Stimulated activated CD4-positive, alpha-beta T cell treated with anti-CD3 and anti-CD28 coated beads, TNF-alpha, amount 100 ng/mL, for 24 hours (primary cell): ENCODE measurements around the gene PI4K2A.
"Not testable (repeated sequence)": the region's sequence is repeated elsewhere in the genome, so short reads cannot be mapped to it uniquely, and the experiment has no call there.

Experiments
- DNase-seq, 3 experiments: peaks; one replicate each; pipeline ENCODE4 v3.0.0-alpha.2; 2020; ENCODE audit warnings: low read depth in 3 of 3

PI4K2A gene

DNA sequence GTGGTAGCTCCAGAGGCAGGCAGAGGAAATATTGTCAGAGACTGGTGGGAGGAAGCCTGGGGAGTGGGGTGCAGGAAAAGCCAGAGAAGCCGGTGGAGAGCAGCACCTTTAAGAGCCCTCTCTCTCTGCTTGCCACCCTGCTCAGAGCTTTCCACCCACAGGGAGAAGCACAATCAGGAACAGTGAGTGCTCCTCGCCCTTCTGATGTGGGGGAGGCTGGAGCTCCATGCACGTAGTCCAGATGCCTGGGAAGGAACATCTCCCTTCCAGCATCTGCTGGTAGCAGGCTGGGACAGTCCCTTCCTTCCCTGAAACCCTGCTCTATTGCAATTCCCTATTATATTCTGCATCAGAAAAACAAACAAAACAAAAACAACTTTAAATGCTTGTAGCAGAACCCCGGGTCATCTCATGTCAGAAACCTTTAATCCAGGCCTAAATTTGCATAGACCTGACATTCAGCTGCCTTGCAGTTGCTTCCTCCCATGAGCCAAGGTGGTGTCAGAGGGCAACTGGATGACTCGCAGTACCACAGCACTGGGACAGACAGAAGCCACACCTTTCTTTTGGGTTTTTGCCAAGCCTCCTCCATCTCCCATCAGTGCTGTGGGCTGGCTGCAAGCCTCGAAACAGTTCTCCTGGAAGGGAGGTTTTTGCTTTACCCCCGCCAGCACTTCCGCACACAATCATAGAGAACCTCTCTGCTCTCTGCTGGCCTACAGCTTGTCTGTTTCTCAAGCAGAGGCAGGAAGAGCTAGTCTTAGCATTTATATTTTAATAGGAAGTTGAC, 33.5 kb downstream of the PI4K2A start:
- DNase-seq, result no peak

- no peak for DNase-seq
Observed at GRCh38 chr10:97675222-97675621, 34.8 kb downstream of the PI4K2A start.

GRCh38 chr10:97676770-97677581, 36.5 kb downstream of the PI4K2A start:
- peak in 1 of 3 experiments; percentile 28 for DNase-seq

DNA sequence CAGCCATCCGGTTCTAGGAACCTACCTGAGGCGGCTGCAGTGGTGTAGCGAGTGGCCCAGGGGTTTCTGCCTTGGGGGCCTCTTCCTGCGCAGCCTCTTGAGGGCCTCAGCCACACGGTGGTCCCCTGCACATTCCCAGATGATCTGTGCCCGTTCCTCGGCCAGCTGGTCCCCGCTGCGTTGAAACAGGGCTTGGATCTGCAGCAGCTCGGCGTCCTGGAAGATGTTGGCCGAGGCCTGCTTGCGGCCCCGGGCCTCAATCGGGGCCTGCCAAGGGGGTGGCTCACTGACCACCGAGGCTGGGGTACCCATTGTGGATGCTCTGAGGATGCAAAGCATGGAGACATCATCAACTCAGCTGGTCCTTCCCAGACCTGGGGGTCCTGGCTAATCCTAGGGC, 39.1 kb downstream of the PI4K2A start:
- no peak for DNase-seq

DNA sequence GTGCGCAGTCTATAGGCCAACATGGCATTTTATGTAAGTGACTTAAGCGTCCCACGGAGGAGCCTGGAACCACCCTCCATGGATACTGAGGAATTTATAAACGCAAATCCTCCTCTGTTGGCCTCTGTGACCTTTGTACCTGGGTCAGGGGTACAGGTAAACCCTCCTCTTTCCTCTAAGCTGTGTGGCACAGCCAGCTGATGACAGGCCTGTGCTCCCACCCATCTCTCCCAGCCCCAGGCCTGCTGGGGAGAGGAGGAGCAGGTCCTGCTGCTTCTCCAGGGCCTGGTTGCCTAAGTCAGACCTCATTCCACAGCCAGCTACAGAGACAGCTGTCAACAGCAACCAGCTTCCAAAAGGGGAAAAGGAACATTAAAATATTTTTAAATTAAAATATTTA, 41.6 kb downstream of the PI4K2A start:
- no peak for DNase-seq

GRCh38 chr10:97683556-97684367, 43.3 kb downstream of the PI4K2A start:
- no peak for DNase-seq

GRCh38 chr10:97684368-97684713, 43.9 kb downstream of the PI4K2A start:
- not testable (repeated sequence) for DNase-seq

DNA sequence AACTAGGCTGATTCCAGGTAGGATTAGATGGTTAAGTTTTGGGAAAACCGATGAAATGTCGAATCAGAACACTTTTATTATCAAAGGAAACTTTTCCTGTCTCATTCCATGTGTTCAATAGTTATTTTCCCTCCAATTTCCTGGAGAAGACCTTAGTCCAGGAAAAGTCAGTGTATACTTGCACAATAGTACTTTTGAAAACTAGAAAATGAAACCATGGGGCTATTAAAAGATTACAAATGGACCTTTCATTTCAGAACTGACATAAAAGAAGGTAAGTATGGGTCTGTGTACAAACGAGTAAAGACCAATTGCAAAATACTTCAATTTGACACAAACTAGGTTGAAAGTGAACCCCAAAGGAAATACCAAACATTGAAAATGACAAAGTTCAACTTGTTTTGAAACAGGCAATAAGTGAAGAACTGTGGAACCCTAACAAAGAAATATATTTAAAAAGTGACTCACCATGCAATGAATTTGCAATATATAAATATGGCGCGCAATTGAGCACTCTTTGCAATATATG, 44.5 kb downstream of the PI4K2A start:
- no peak for DNase-seq

DNA sequence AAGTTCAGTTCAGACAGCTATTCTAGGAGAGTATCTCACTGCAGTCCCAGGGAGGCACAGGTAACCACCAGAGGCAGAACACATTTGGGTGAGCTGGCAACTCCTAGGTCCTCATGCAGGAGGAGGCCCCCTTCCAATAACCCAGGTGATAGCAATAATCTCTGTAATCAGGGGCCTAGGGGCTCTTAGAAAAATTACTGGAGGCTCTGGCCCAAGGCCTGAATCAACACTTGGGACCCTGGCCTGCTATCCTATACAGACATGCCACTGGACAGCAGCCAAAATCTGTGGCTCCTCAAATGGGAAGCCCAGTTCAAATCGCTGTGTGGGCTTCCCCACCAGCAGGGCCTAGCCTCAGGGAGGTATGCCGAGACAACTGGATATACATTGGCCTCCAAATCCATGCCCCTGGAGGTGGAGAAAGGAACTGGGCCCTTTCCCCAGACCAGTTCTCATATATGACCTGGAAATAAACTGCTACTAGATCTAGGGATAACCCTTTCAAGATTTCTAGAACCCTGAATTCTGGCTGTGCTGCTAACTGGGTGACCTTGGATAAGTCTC, 45.0 kb downstream of the PI4K2A start:
- no peak for DNase-seq

DNA sequence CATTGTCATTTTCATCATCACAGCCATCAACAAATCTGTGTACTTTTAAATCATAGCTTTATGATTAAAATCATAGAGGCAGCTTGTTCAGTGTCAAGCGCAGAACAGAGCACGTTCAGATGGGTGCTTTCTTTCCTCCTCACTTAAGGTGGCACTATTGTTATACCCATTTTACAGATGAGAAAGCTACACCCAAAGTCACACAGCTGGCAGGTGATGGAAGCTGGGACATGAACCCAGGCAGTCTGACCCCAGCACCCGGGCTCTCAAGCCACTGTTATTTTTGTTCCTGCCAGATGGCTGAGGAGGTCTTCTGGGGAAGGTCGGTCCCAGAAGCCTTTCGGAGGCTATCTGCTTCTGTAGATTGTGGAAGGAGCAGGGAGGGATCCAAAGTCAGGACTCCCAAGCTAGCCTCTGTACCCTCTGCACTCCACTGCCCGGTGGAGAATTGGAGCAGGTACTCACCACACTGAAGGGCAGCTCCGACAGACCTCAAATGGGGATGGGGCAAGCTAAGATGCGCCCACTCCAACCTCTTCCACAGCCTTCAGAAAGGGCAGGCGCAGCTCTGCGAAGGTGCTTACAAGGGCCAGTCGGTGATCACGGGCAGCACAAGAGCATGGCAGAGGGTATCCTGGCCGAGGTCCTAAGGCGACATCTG, 46.0 kb downstream of the PI4K2A start:
- DNase-seq, result no peak

GRCh38 chr10:97686962-97687784, 46.7 kb downstream of the PI4K2A start, which contains the start of gene AVPI1:
AVPI1 (minus strand) TSS chr10:97687241; CDS start chr10:97679905, 7,336 bp downstream.
- DNase-seq, result peak; percentile 77 to 95 (median 90)

DNA sequence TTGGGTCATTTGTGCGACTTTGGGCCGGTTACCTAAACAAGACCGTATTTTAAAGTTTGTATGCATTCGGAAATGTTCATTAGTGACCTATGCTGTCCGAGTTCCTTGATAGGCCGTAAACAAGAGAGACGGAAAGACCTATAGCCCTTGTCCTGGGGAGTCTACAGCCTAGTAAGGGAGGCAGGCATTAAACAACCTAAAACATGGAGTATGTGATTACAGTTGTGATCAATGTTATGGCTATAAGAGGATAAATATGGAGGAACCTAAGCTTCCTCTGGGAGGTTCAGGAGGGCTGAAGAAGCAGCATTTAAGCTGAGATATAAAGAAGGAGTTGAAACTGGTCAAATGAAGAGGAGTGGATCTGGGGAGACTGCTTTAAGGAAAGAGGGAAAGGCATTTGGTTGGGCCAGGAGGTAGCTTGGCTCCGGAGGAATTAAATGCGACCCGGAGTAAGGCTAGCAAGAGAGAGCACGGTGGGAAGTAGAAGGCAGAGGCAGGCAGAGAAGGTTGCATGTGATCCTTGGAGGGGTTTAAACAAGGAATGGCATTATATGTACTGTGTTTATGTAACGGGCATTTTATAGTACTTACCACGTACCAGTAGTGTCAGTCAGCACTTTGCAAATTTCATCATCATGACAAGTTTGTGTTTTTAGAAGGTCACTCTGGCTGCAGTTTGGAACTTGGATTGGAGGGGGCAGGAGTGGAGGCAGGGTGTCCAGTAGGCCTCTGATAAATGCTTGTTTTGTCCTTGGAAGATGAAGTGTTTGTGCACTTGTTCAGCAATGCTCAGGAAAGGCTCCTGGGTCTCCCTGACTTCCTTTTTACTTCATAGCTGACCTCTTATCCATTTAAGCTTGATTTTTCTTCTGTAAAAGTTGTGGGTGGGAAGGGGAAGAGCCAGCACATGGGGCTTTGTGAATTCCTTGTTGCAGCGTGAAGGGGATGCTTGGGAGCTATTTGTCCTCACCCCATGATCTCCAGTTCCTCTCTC, 47.6 kb downstream of the PI4K2A start:
- DNase-seq, result no peak

GRCh38 chr10:97689559-97690020, 49.1 kb downstream of the PI4K2A start:
- no peak for DNase-seq

DNA sequence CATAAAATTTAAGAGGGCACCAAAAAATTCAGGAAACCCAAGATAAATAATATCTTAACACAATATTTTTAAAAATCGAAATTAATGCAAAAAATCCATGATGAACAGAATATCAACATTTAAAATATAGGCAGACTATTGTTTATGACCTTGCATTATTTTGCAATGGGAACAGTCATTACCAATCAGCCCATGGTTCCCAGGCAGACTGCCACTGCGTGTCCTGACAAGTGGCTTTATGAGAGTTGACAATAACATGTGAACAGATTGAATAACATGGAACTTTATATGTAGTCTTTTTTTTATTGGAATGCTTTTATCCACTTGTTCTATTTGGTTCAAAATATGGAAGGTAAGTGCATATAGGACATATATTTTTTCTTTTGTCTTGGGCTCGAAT, 49.7 kb downstream of the PI4K2A start:
- no peak for DNase-seq

- DNase-seq, result not testable (repeated sequence)
Observed at GRCh38 chr10:97698072-97698655, 57.7 kb downstream of the PI4K2A start.

DNA sequence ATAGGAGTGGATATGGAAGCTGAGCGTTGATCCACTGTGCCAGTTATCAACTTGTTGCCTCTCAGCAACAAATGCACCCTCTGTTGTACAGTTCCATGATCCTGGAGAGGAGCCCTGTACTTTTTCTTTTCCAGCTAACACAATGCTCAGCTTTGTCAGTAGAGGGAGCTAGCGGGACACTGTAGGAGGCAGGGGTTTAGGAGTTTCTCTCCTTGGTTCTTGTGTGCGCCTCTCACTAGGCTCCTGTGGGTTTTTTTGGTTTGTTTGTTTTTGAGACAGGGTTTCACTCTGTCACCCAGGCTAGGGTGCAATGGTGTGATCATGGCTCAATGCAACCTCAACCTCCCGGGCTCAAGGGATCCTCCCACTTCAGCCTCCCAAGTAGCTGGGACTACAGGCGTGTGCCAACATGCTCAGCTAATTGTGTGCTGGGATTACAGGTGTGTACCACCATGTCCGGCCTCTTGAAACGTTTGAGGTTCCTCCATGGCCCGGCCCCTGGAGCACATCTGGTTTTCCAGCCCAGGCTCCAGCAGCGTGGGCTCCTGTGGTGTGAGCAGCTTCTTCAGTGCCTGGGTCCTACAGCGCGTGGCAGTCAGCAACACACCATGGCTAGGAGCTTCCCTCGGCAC, 61.1 kb downstream of the PI4K2A start:
- DNase-seq, result peak in 1 of 3 experiments; percentile 19

DNA sequence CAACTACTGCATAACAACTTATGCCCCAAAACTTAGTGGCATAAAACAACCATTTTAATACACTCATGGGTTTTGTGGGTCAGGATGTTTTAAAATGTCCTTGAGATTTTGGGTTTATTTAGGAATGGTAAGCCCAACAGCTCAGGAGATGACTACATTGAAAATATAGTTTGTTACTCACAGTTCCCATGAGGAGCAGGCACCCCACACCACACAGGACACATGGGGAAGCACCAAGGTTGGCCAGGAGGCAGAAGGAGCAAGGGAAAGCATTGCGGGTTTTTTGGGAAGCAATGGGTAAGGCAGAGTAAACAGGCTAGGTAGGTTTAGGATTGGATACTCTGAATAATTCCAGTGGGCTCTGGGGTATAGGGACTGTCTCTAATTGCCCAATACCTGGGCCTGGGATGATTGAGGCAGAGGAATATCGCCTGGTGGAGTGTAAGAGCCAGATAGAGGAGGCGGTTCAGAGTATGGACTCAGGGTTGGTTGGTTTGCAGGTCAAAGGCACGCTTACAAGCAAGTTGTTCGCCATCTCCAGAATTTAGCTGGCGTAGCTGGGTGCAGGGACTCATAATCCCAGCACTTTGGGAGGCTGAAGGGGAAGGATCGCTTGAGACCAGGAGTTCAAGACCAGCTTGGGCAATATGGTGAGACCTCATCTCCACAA, 63.1 kb downstream of the PI4K2A start:
- no peak for DNase-seq
